ENCODE measurements around the gene PACSIN2. TPM values are rescaled to one million over a fixed set of nuclear protein-coding genes. Genes with fewer than 3 reads are reported as not detected.

Gene PACSIN2
- total RNA-seq, 1 donor from 2014 or later: 87.8 TPM

GRCh38 chr22:43008921-43009320, 6.0 kb downstream of the PACSIN2 start:
- DNase-seq (ENCODE audit: low read depth) (no peak), FAIRE-seq (no peak)
- Mint-ChIP-seq H3K27ac (ENCODE audit: unreplicated experiment) (peak overlapping the region; percentile 2), H3K9me3 (ENCODE audit: unreplicated experiment) (no peaks in the 10 kb centered on the region), H3K4me1 (ENCODE audit: low read depth, unreplicated experiment) (peaks cover 58% of the 10 kb centered on the region), H3K27me3 (ENCODE audit: low read depth, unreplicated experiment) (no peaks in the 10 kb centered on the region), H3K36me3 (ENCODE audit: low read depth, unreplicated experiment) (no peaks in the 10 kb centered on the region), H3K4me3 (ENCODE audit: unreplicated experiment) (peak overlapping the region; percentile 13)
- Histone ChIP-seq H3K4me2 (ENCODE audit: low read length) (no peak overlapping the region), H3K9me3 (ENCODE audit: insufficient read depth, low read depth, low read length) (no peaks in the 10 kb centered on the region), H4K20me1 (ENCODE audit: insufficient read depth, low read length) (peaks cover 85% of the 10 kb centered on the region), H3K4me3 (ENCODE audit: insufficient read depth, low read depth, low read length) (no peak overlapping the region), H3K36me3 (ENCODE audit: insufficient read depth, low read length) (no peaks in the 10 kb centered on the region), H3K27ac (ENCODE audit: low read depth, low read length) (no peak overlapping the region), H3K79me2 (ENCODE audit: insufficient read depth, low read length) (peaks cover 100% of the 10 kb centered on the region), H3K4me1 (ENCODE audit: insufficient read depth, low read length) (peaks cover 42% of the 10 kb centered on the region), H2AFZ (ENCODE audit: low read depth, low read length) (no peak overlapping the region), H3K9ac (ENCODE audit: low read length) (no peak overlapping the region), H3K27me3 (ENCODE audit: insufficient read depth, low read length) (no peaks in the 10 kb centered on the region)
- TF ChIP-seq EZH2 (IDR thresholded peaks at IDR 0.05; ENCODE audit: insufficient read depth, low read length) (no peak), CTCF (IDR thresholded peaks at IDR 0.05; ENCODE audit: insufficient read depth, low read depth, low read length) (no peak)

- peak overlapping the region; percentile 2 for H3K27ac Mint-ChIP-seq (ENCODE audit: unreplicated experiment)
- no peak overlapping the region for H3K4me3 ChIP-seq (ENCODE audit: insufficient read depth, low read depth, low read length)
- H2AFZ ChIP-seq (ENCODE audit: low read depth, low read length): no peak overlapping the region
- H4K20me1 ChIP-seq (ENCODE audit: insufficient read depth, low read length): peaks cover 83% of the 10 kb centered on the region
- H3K4me1 ChIP-seq (ENCODE audit: insufficient read depth, low read length): peaks cover 42% of the 10 kb centered on the region
- no peak for TF ChIP-seq CTCF (IDR thresholded peaks at IDR 0.05; ENCODE audit: insufficient read depth, low read depth, low read length)
- no peak for TF ChIP-seq EZH2 (IDR thresholded peaks at IDR 0.05; ENCODE audit: insufficient read depth, low read length)
- peaks cover 100% of the 10 kb centered on the region for H3K79me2 ChIP-seq (ENCODE audit: insufficient read depth, low read length)
- H3K4me2 ChIP-seq (ENCODE audit: low read length): no peak overlapping the region
- no peaks in the 10 kb centered on the region for H3K36me3 Mint-ChIP-seq (ENCODE audit: low read depth, unreplicated experiment)
- H3K27me3 ChIP-seq (ENCODE audit: insufficient read depth, low read length): no peaks in the 10 kb centered on the region
- H3K27me3 Mint-ChIP-seq (ENCODE audit: low read depth, unreplicated experiment): no peaks in the 10 kb centered on the region
- no peak for DNase-seq (ENCODE audit: low read depth)
- peaks cover 59% of the 10 kb centered on the region for H3K4me1 Mint-ChIP-seq (ENCODE audit: low read depth, unreplicated experiment)
- no peak for FAIRE-seq
- no peak overlapping the region for H3K27ac ChIP-seq (ENCODE audit: low read depth, low read length)
- no peaks in the 10 kb centered on the region for H3K36me3 ChIP-seq (ENCODE audit: insufficient read depth, low read length)
- no peak overlapping the region for H3K9ac ChIP-seq (ENCODE audit: low read length)
- H3K9me3 ChIP-seq (ENCODE audit: insufficient read depth, low read depth, low read length): no peaks in the 10 kb centered on the region
- peak overlapping the region; percentile 13 for H3K4me3 Mint-ChIP-seq (ENCODE audit: unreplicated experiment)
- H3K9me3 Mint-ChIP-seq (ENCODE audit: unreplicated experiment): no peaks in the 10 kb centered on the region
Measured at GRCh38 chr22:43008509-43008908, 6.4 kb downstream of the PACSIN2 start.

- peak overlapping the region; percentile 60 for H3K4me3 Mint-ChIP-seq (ENCODE audit: unreplicated experiment)
- Histone ChIP-seq H3K4me3 (ENCODE audit: insufficient read depth, low read depth, low read length) (no peak overlapping the region), H3K79me2 (ENCODE audit: insufficient read depth, low read length) (peaks cover 100% of the 10 kb centered on the region), H3K27me3 (ENCODE audit: insufficient read depth, low read length) (no peaks in the 10 kb centered on the region), H3K9ac (ENCODE audit: low read length) (no peak overlapping the region), H3K4me1 (ENCODE audit: insufficient read depth, low read length) (peaks cover 44% of the 10 kb centered on the region), H3K4me2 (ENCODE audit: low read length) (peak overlapping the region; percentile 51), H3K9me3 (ENCODE audit: insufficient read depth, low read depth, low read length) (no peaks in the 10 kb centered on the region), H2AFZ (ENCODE audit: low read depth, low read length) (no peak overlapping the region), H3K27ac (ENCODE audit: low read depth, low read length) (no peak overlapping the region), H4K20me1 (ENCODE audit: insufficient read depth, low read length) (peaks cover 74% of the 10 kb centered on the region), H3K36me3 (ENCODE audit: insufficient read depth, low read length) (no peaks in the 10 kb centered on the region)
- no peaks in the 10 kb centered on the region for H3K27me3 Mint-ChIP-seq (ENCODE audit: low read depth, unreplicated experiment)
- no peaks in the 10 kb centered on the region for H3K36me3 Mint-ChIP-seq (ENCODE audit: low read depth, unreplicated experiment)
- TF ChIP-seq EZH2 (IDR thresholded peaks at IDR 0.05; ENCODE audit: insufficient read depth, low read length): no peak
- TF ChIP-seq CTCF (IDR thresholded peaks at IDR 0.05; ENCODE audit: insufficient read depth, low read depth, low read length): no peak
- H3K27ac Mint-ChIP-seq (ENCODE audit: unreplicated experiment): peak overlapping the region; percentile 92
- peaks cover 63% of the 10 kb centered on the region for H3K4me1 Mint-ChIP-seq (ENCODE audit: low read depth, unreplicated experiment)
- H3K9me3 Mint-ChIP-seq (ENCODE audit: unreplicated experiment): no peaks in the 10 kb centered on the region
- FAIRE-seq: no peak
- peak; percentile 80 for DNase-seq (ENCODE audit: low read depth)
Measured at GRCh38 chr22:43007519-43008102, 7.3 kb downstream of the PACSIN2 start.

All from astrocyte (in vitro differentiated cells and primary cell).